NCI-H82 treated with DMSO at 0.1 percent for 48 hours (cell line): Measurements from ENCODE around the gene SEC24A.
"Not testable (repeated sequence)": the region's sequence is repeated elsewhere in the genome, so short reads cannot be mapped to it uniquely, and the experiment has no call there.

Experiments
- DNase-seq: peaks from one replicate; lab custom pipeline; 2025; ENCODE audit not compliant: unreplicated experiment; lab: John Stamatoyannopoulos, UW

Gene SEC24A

GRCh38 chr5:134648425-134649162, at the start of gene SEC24A:
Gene SEC24A (plus strand): TSS chr5:134648785. CDS start chr5:134649077, 292 bp downstream.
- peak; percentile 54 for DNase-seq

GRCh38 chr5:134599820-134600219, 48.8 kb upstream of the SEC24A start:
- not testable (repeated sequence) for DNase-seq

GRCh38 chr5:134600600-134600999, 48.0 kb upstream of the SEC24A start:
- no peak for DNase-seq

GRCh38 chr5:134603059-134603458, 45.5 kb upstream of the SEC24A start:
- DNase-seq: no peak

- no peak for DNase-seq
Observed at GRCh38 chr5:134604908-134605307, 43.7 kb upstream of the SEC24A start.

GRCh38 chr5:134606726-134607125, 41.9 kb upstream of the SEC24A start:
- DNase-seq: no peak

GRCh38 chr5:134608555-134608954, 40.0 kb upstream of the SEC24A start:
- DNase-seq: no peak

- DNase-seq: no peak
Observed at GRCh38 chr5:134609232-134609851, 39.2 kb upstream of the SEC24A start.

GRCh38 chr5:134610725-134611124, 37.9 kb upstream of the SEC24A start:
- no peak for DNase-seq

- no peak for DNase-seq
Observed at GRCh38 chr5:134611515-134611914, 37.1 kb upstream of the SEC24A start.

- DNase-seq: no peak
Observed at GRCh38 chr5:134614450-134615085, 34.0 kb upstream of the SEC24A start.

GRCh38 chr5:134620634-134621033, 28.0 kb upstream of the SEC24A start:
- no peak for DNase-seq

- DNase-seq: no peak
Observed at GRCh38 chr5:134625559-134625958, 23.0 kb upstream of the SEC24A start.

GRCh38 chr5:134626369-134627014, 22.1 kb upstream of the SEC24A start:
- DNase-seq: no peak

GRCh38 chr5:134634227-134634626, 14.4 kb upstream of the SEC24A start:
- no peak for DNase-seq

- DNase-seq: not testable (repeated sequence)
Observed at GRCh38 chr5:134635366-134635765, 13.2 kb upstream of the SEC24A start.

- no peak for DNase-seq
Observed at GRCh38 chr5:134637116-134637721, 11.4 kb upstream of the SEC24A start.

- DNase-seq: no peak
Observed at GRCh38 chr5:134638760-134639201, 9.8 kb upstream of the SEC24A start.

- no peak for DNase-seq
Observed at GRCh38 chr5:134642931-134643530, 5.6 kb upstream of the SEC24A start.

GRCh38 chr5:134647750-134648424, 698 bp upstream of the SEC24A start:
- no peak for DNase-seq
